ENCODE data around the gene LTBP3.

The LTBP3 gene

DNA sequence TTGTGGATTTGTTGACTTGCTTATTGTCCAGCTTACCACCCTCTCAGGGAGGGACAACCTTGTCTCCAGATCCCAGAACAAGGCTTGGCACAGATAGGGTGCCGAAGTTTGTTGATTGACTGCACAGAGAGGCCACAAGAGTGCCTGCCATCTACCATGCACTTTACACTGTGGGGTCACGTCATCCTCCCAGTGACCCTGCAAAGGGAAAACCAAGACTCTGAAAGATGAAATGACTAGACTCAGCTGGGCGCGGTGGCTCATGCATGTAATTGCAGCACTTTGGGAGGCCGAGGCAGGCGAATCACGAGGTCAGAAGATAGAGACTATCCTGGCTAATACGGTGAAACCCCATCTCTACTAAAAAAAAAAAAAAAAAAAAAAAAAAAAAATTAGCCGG lies 4.6 kb upstream of the LTBP3 start:
- H2AK5ac ChIP-seq (ENCODE audit: low read length), result no peak overlapping the region
- WGBS (ENCODE audit: extremely low coverage, insufficient coverage, low lambda C conversion rate), result no CpG with 5 or more reads among the region's 9 CpGs
- DNase-seq, result no peak

DNA sequence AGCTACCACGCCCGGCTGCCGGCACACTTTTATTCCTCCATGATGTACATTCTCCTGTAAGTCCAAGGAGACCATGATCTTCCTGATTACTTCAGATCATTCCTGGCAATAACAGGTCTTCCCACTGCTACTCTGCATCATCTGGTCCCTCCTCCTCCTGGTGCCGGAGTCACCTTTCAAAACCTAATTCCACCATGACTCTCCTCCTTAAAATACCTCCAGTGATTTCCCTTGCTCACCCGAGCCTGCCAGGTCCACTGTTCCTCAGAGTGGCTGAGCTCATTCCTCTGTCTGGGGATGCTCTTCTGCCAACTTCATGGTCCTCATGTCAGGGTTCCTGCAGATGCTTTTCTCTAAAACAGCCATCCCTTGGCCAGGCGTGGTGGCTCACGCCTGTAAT lies 3.9 kb upstream of the LTBP3 start:
- Histone ChIP-seq H3K18ac (ENCODE audit: low read length) (no peak overlapping the region), H2AK5ac (ENCODE audit: low read length) (no peak overlapping the region), H3K56ac (ENCODE audit: low read length) (no peak overlapping the region), H3K4ac (ENCODE audit: low read depth, low read length) (no peak overlapping the region), H3K4me3 (ENCODE audit: low read length) (no peak overlapping the region), H4K8ac (ENCODE audit: low read depth, low read length) (no peak overlapping the region), H3K23ac (ENCODE audit: low read length) (no peak overlapping the region), H3K4me1 (ENCODE audit: control insufficient read depth, low read depth, low read length) (peaks cover 9% of the 10 kb centered on the region), H2BK5ac (ENCODE audit: low read length) (no peak overlapping the region), H3K9ac (ENCODE audit: low read length) (no peak overlapping the region), H3K36me3 (ENCODE audit: control insufficient read depth, insufficient read depth, low read length) (no peaks in the 10 kb centered on the region), H3K79me2 (ENCODE audit: control insufficient read depth, insufficient read depth, low read length) (no peaks in the 10 kb centered on the region), H3K27me3 (ENCODE audit: insufficient read depth, low read length, poor library complexity) (no peaks in the 10 kb centered on the region), H2BK120ac (ENCODE audit: low read depth, low read length) (no peak overlapping the region), H4K5ac (ENCODE audit: low read length) (no peak overlapping the region), H2BK15ac (replicated peaks; ENCODE audit: low read depth) (no peak overlapping the region), H3K4me2 (ENCODE audit: low read length) (no peak overlapping the region), H3K79me1 (ENCODE audit: low read length) (no peaks in the 10 kb centered on the region), H3K27ac (ENCODE audit: low read depth, low read length) (no peak overlapping the region)
- WGBS (ENCODE audit: extremely low coverage, insufficient coverage, low lambda C conversion rate), result no CpG with 5 or more reads among the region's 7 CpGs
- DNase-seq, result no peak

More for the DNA sequence above, 4.6 kb upstream of the LTBP3 start:
- H3K27ac ChIP-seq (ENCODE audit: low read depth, low read length), result no peak overlapping the region
- no peaks in the 10 kb centered on the region for H3K36me3 ChIP-seq (ENCODE audit: control insufficient read depth, insufficient read depth, low read length)
- no peak overlapping the region for H2BK15ac ChIP-seq (replicated peaks; ENCODE audit: low read depth)
- no peaks in the 10 kb centered on the region for H3K79me1 ChIP-seq (ENCODE audit: low read length)
- no peak overlapping the region for H3K4me3 ChIP-seq (ENCODE audit: low read length)
- no peak overlapping the region for H3K56ac ChIP-seq (ENCODE audit: low read length)
- no peak overlapping the region for H3K23ac ChIP-seq (ENCODE audit: low read length)
- no peak overlapping the region for H2BK5ac ChIP-seq (ENCODE audit: low read length)
- peaks cover 9% of the 10 kb centered on the region for H3K4me1 ChIP-seq (ENCODE audit: control insufficient read depth, low read depth, low read length)
- no peak overlapping the region for H3K9ac ChIP-seq (ENCODE audit: low read length)
- no peak overlapping the region for H4K5ac ChIP-seq (ENCODE audit: low read length)
- H3K27me3 ChIP-seq (ENCODE audit: insufficient read depth, low read length, poor library complexity), result no peaks in the 10 kb centered on the region
- H3K4me2 ChIP-seq (ENCODE audit: low read length), result no peak overlapping the region
- H3K18ac ChIP-seq (ENCODE audit: low read length), result no peak overlapping the region
- no peak overlapping the region for H3K4ac ChIP-seq (ENCODE audit: low read depth, low read length)
- H4K8ac ChIP-seq (ENCODE audit: low read depth, low read length), result no peak overlapping the region
- H2BK120ac ChIP-seq (ENCODE audit: low read depth, low read length), result no peak overlapping the region
- no peaks in the 10 kb centered on the region for H3K79me2 ChIP-seq (ENCODE audit: control insufficient read depth, insufficient read depth, low read length)

DNA sequence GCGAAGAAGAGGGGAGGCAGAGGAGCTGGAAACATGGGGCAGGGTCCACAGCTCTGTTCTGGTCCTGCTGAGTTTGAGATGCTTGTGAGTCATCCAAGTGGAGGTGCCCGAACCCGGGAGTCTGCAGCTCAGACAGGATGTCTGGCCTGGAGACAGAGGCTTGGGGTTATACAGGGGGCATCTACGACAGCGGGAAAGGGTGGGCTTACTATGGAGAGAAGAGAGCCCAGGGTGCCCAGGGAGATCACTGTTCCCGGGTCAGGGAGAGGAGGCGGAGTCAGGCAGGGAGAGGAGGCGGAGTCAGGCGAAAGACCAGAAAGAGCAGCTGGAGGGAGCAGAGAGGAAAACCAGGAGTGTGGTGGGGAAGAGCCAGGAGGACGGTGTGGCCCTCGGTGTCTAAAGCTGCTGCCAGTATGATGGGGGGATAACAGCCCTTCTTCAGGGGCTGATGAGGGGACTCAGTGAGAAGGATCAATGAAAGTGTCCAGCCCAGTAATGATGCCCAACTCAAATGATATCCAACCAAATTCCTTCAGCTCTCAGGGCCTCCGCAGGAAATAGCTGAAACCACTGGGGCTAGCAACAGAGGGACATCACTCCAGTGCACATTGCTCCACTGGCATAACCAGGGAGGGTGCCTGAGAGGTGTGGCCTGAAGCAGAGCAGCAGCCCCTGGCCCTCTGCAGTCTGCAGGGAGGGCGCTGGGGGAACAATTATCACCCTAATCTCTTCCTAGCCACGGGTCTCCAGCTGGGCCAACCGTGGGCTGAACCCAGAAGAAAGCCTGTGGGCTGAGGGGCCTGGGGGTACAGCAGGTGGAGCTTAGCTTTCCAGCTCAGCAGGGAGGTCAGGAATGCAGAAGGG lies 2.6 kb upstream of the LTBP3 start:
- no peak overlapping the region for H4K5ac ChIP-seq (ENCODE audit: low read length)
- no peaks in the 10 kb centered on the region for H3K27me3 ChIP-seq (ENCODE audit: insufficient read depth, low read length, poor library complexity)
- DNase-seq, result peak; percentile 63

DNA sequence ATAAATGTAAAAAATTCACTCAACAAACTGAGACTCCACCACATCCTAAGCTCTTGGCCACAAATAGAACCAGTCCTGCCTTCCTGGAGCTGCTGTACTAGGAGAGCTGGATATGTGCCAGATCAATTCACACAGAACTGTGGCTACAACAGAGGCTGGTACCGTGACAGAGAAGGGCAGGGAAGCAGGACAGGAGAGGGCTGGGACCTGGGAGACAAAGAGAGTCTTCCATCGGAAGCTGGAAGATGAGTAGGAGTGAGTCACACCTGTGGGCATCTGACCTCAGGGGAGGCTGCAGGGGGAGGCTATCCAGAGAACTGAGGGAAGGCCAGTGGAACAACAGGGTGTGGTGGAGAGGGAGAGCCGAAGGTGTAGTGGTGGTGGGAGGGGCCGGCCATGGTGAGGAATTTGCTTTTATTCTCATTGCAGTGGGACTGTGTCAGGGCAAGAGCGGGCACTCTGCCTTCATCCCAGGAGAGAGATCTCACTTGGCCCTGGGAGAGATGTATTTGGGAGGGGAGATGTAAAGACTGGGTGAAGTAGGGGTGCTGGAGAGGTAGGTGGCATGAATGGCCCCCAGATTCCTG lies 1.9 kb upstream of the LTBP3 start:
- H3K4me1 ChIP-seq (ENCODE audit: control insufficient read depth, low read depth, low read length), result peaks cover 9% of the 10 kb centered on the region
- H3K79me1 ChIP-seq (ENCODE audit: low read length), result no peaks in the 10 kb centered on the region
- H4K5ac ChIP-seq (ENCODE audit: low read length), result no peak overlapping the region
- no peak overlapping the region for H3K23ac ChIP-seq (ENCODE audit: low read length)
- no peak overlapping the region for H3K18ac ChIP-seq (ENCODE audit: low read length)
- H3K36me3 ChIP-seq (ENCODE audit: control insufficient read depth, insufficient read depth, low read length), result no peaks in the 10 kb centered on the region
- H3K4me3 ChIP-seq (ENCODE audit: low read length), result no peak overlapping the region
- peak overlapping the region; percentile 35 for H3K9ac ChIP-seq (ENCODE audit: low read length)
- DNase-seq, result peak; percentile 82
- H3K79me2 ChIP-seq (ENCODE audit: control insufficient read depth, insufficient read depth, low read length), result no peaks in the 10 kb centered on the region
- no peak overlapping the region for H3K4me2 ChIP-seq (ENCODE audit: low read length)
- H3K27ac ChIP-seq (ENCODE audit: low read depth, low read length), result no peak overlapping the region
- no peak overlapping the region for H2BK5ac ChIP-seq (ENCODE audit: low read length)
- H3K56ac ChIP-seq (ENCODE audit: low read length), result peak overlapping the region; percentile 46
- no peak overlapping the region for H2BK120ac ChIP-seq (ENCODE audit: low read depth, low read length)
- no peak overlapping the region for H4K8ac ChIP-seq (ENCODE audit: low read depth, low read length)
- WGBS (ENCODE audit: extremely low coverage, insufficient coverage, low lambda C conversion rate), result no CpG with 5 or more reads among the region's 5 CpGs
- H3K27me3 ChIP-seq (ENCODE audit: insufficient read depth, low read length, poor library complexity), result no peaks in the 10 kb centered on the region
- no peak overlapping the region for H2AK5ac ChIP-seq (ENCODE audit: low read length)
- H2BK15ac ChIP-seq (replicated peaks; ENCODE audit: low read depth), result no peak overlapping the region
- H3K4ac ChIP-seq (ENCODE audit: low read depth, low read length), result no peak overlapping the region

More for the DNA sequence above, 2.6 kb upstream of the LTBP3 start:
- Histone ChIP-seq H2BK5ac (ENCODE audit: low read length) (no peak overlapping the region), H3K4ac (ENCODE audit: low read depth, low read length) (no peak overlapping the region), H3K18ac (ENCODE audit: low read length) (no peak overlapping the region), H4K8ac (ENCODE audit: low read depth, low read length) (no peak overlapping the region), H3K56ac (ENCODE audit: low read length) (peak overlapping the region; percentile 46), H3K23ac (ENCODE audit: low read length) (no peak overlapping the region), H3K27ac (ENCODE audit: low read depth, low read length) (no peak overlapping the region), H2AK5ac (ENCODE audit: low read length) (no peak overlapping the region), H2BK120ac (ENCODE audit: low read depth, low read length) (no peak overlapping the region), H3K79me2 (ENCODE audit: control insufficient read depth, insufficient read depth, low read length) (no peaks in the 10 kb centered on the region), H3K4me2 (ENCODE audit: low read length) (no peak overlapping the region), H3K36me3 (ENCODE audit: control insufficient read depth, insufficient read depth, low read length) (no peaks in the 10 kb centered on the region), H3K4me3 (ENCODE audit: low read length) (no peak overlapping the region), H2BK15ac (replicated peaks; ENCODE audit: low read depth) (no peak overlapping the region), H3K4me1 (ENCODE audit: control insufficient read depth, low read depth, low read length) (peaks cover 9% of the 10 kb centered on the region), H3K9ac (ENCODE audit: low read length) (peak overlapping the region; percentile 35), H3K79me1 (ENCODE audit: low read length) (no peaks in the 10 kb centered on the region)
- no CpG with 5 or more reads among the region's 15 CpGs for WGBS (ENCODE audit: extremely low coverage, insufficient coverage, low lambda C conversion rate)

DNA sequence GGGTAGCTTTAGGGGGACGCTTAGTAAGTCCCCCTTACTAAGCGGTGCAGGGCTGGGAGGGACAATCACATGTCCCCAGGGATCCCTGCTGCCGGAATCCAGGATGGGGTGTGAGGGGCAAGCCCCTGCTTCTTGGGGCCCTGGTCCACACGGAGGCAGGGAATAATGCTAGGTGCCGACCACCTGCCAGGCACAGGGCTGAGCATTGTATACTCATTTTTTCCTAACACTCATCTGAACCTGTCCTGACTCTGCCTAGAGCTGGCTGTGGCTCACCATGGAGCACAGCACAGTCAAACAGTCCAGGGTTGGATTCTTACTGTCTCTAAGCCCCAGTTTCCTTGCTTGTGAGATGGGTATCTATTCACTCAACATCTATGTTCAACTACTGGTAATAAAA lies 1.4 kb upstream of the LTBP3 start:
- Histone ChIP-seq H3K4me3 (ENCODE audit: low read length) (no peak overlapping the region), H3K23ac (ENCODE audit: low read length) (no peak overlapping the region), H3K18ac (ENCODE audit: low read length) (no peak overlapping the region), H3K4me1 (ENCODE audit: control insufficient read depth, low read depth, low read length) (peaks cover 9% of the 10 kb centered on the region), H3K79me2 (ENCODE audit: control insufficient read depth, insufficient read depth, low read length) (no peaks in the 10 kb centered on the region), H2BK15ac (replicated peaks; ENCODE audit: low read depth) (no peak overlapping the region), H4K8ac (ENCODE audit: low read depth, low read length) (no peak overlapping the region), H3K36me3 (ENCODE audit: control insufficient read depth, insufficient read depth, low read length) (no peaks in the 10 kb centered on the region), H4K5ac (ENCODE audit: low read length) (no peak overlapping the region), H3K4ac (ENCODE audit: low read depth, low read length) (no peak overlapping the region), H3K9ac (ENCODE audit: low read length) (no peak overlapping the region), H3K79me1 (ENCODE audit: low read length) (no peaks in the 10 kb centered on the region), H2BK120ac (ENCODE audit: low read depth, low read length) (no peak overlapping the region), H3K27ac (ENCODE audit: low read depth, low read length) (no peak overlapping the region), H3K56ac (ENCODE audit: low read length) (no peak overlapping the region), H2BK5ac (ENCODE audit: low read length) (no peak overlapping the region), H2AK5ac (ENCODE audit: low read length) (no peak overlapping the region), H3K27me3 (ENCODE audit: insufficient read depth, low read length, poor library complexity) (no peaks in the 10 kb centered on the region), H3K4me2 (ENCODE audit: low read length) (no peak overlapping the region)
- DNase-seq, result no peak
- WGBS (ENCODE audit: extremely low coverage, insufficient coverage, low lambda C conversion rate), result no CpG with 5 or more reads among the region's 5 CpGs

Data from mesendoderm (in vitro differentiated cells).